HCT116 (cell line): ENCODE data around the gene DIAPH3. TPM values are rescaled to one million over a fixed set of nuclear protein-coding genes. Genes with fewer than 3 reads are reported as not detected.

Source experiments
- ATAC-seq: fragments of 200-7000 bp; cut with Tn5 transposase; 2 replicates; pipeline ENCODE4 v1.9.1; 2020; ENCODE audit warnings: mild to moderate bottlenecking, moderate library complexity
- BruUV-seq: library from RNA; stranded (reverse); fragments of 400-500 nt; replicated peaks from 2 replicates; lab custom pipeline; 2021; lab: Mats Ljungman, UMichigan
- CTCF ChIA-PET: fragments of 300-600 bp; sonication (Branson Sonifier 250); formaldehyde crosslinking; loops from one replicate; lab custom pipeline; 2021; ENCODE audit warnings: antibody characterized with exemption; lab: Charles Lee
- POLR2A ChIA-PET: fragments of 300-600, 350-600 bp; sonication (Branson Sonifier 250); formaldehyde crosslinking; loops from one replicate; lab custom pipeline; 2021; ENCODE audit warnings: antibody characterized with exemption; lab: Charles Lee
- RAD21 ChIA-PET, 2 experiments: fragments of 300-600 bp; sonication (Branson Sonifier 250); formaldehyde crosslinking; loops; one replicate each; lab custom pipeline; 2023; ENCODE audit warnings: low total read pairs in 2 of 2; ENCODE audit not compliant: uncharacterized antibody in 2 of 2, unreplicated experiment in 2 of 2, low non-redundant PET in 1 of 2; lab: Charles Lee
- DNase-seq: peaks from one replicate; pipeline ENCODE4 v3.0.0-alpha.2; 2010; ENCODE audit warnings: low read depth, low spot score
- H2AFZ ChIP-seq: fragments of 200-600 bp; shearing (Covaris generic), sonication (generic); 2 replicates; pipeline ENCODE4 v1.6.1; 2017; ENCODE audit warnings: low read depth, mixed run types, mixed read lengths, antibody characterized with exemption, low read length; ENCODE audit not compliant: poor library complexity, severe bottlenecking
- H3K27ac ChIP-seq: 2 replicates; pipeline ENCODE4 v1.5.1; 2012; ENCODE audit warnings: low read depth, low read length
- H3K27me3 ChIP-seq: fragments of 200-600 bp; sonication (generic); 2 replicates; pipeline ENCODE4 v1.6.1; 2016; ENCODE audit warnings: mixed run types, low read length, mixed read lengths; ENCODE audit not compliant: insufficient read depth
- H3K36me3 ChIP-seq, 2 experiments: fragments of 200-500 bp in 1 of 2; fragments of 200-600 bp in 1 of 2; sonication (Bioruptor generic) in 1 of 2; sonication (generic) in 1 of 2; 2 replicates each; pipeline versions ENCODE4 v1.5.1 to v1.6.1; 2014 to 2016; ENCODE audit warnings: low read length in 2 of 2, inconsistent platforms in 1 of 2, mixed read lengths in 1 of 2, mixed run types in 1 of 2; ENCODE audit not compliant: insufficient read depth in 2 of 2, control insufficient read depth in 1 of 2
- H3K4me1 ChIP-seq, 2 experiments: fragments of 200-600 bp in 1 of 2; sonication (generic) in 1 of 2; 2 replicates each; pipeline versions ENCODE4 v1.5.1 to v1.6.1; 2012 to 2017; ENCODE audit warnings: low read length in 2 of 2, inconsistent platforms in 1 of 2, mild to moderate bottlenecking in 1 of 2, mixed read lengths in 1 of 2, mixed run types in 1 of 2, moderate library complexity in 1 of 2; ENCODE audit not compliant: insufficient read depth in 2 of 2, control insufficient read depth in 1 of 2
- H3K4me2 ChIP-seq: fragments of 200-600 bp; sonication (generic); 2 replicates; pipeline ENCODE4 v1.6.1; 2017; ENCODE audit warnings: mixed run types, low read length, mixed read lengths
- H3K4me3 ChIP-seq, 2 experiments: fragments of 200-600 bp in 1 of 2; sonication (generic) in 1 of 2; replicated peaks in 1 of 2; 2 replicates each; pipeline ENCODE4 v1.5.1; 2011 to 2016; ENCODE audit warnings: low read length in 2 of 2, control low read depth in 1 of 2, low read depth in 1 of 2, mild to moderate bottlenecking in 1 of 2, mixed read lengths in 1 of 2, mixed run types in 1 of 2
- H3K79me2 ChIP-seq: fragments of 200-600 bp; sonication (generic); 2 replicates; pipeline ENCODE4 v1.6.1; 2017; ENCODE audit warnings: mild to moderate bottlenecking, mixed run types, low read length, moderate library complexity, mixed read lengths; ENCODE audit not compliant: insufficient read depth
- H3K9ac ChIP-seq: fragments of 200-600 bp; sonication (generic); 2 replicates; pipeline ENCODE4 v1.6.1; 2016; ENCODE audit warnings: low read length, mixed read lengths
- H3K9me2 ChIP-seq: fragments of 200-600 bp; sonication (generic), shearing (Covaris generic); 2 replicates; pipeline ENCODE4 v1.6.1; 2017; ENCODE audit warnings: mixed run types, mild to moderate bottlenecking, moderate library complexity; ENCODE audit not compliant: insufficient read depth
- H3K9me3 ChIP-seq, 2 experiments: fragments of 200-500 bp in 1 of 2; fragments of 200-600 bp in 1 of 2; sonication (Bioruptor generic) in 1 of 2; sonication (generic) in 1 of 2; 2 replicates each; pipeline ENCODE4 v1.6.1; 2014 to 2017; ENCODE audit warnings: low read length in 2 of 2, mixed read lengths in 2 of 2, inconsistent platforms in 1 of 2, low read depth in 1 of 2, mild to moderate bottlenecking in 1 of 2, mixed run types in 1 of 2, moderate library complexity in 1 of 2; ENCODE audit not compliant: control insufficient read depth in 1 of 2, insufficient read depth in 1 of 2
- H4K20me1 ChIP-seq: fragments of 200-600 bp; sonication (generic), shearing (Covaris generic); 2 replicates; pipeline ENCODE4 v1.6.1; 2017; ENCODE audit warnings: mixed run types, mild to moderate bottlenecking, moderate library complexity; ENCODE audit not compliant: insufficient read depth
- CEBPB ChIP-seq: IDR thresholded peaks from 2 replicates; pipeline ENCODE4 v1.6.1; 2012; ENCODE audit warnings: low read depth
- EGR1 ChIP-seq: IDR thresholded peaks from 2 replicates; pipeline ENCODE4 v1.6.1; 2012; ENCODE audit warnings: low read depth
- ELF1 ChIP-seq: IDR thresholded peaks from 2 replicates; pipeline ENCODE4 v1.6.1; 2012; ENCODE audit warnings: low read depth, borderline replicate concordance
- EZH2 ChIP-seq: fragments of 200-600 bp; sonication (generic); IDR thresholded peaks from 2 replicates; pipeline ENCODE4 v1.6.1; 2017; ENCODE audit warnings: antibody characterized with exemption, mixed run types
- SP1 ChIP-seq: IDR thresholded peaks from 2 replicates; pipeline ENCODE4 v1.6.1; 2012; ENCODE audit warnings: low read depth
- SRF ChIP-seq: IDR thresholded peaks from 2 replicates; pipeline ENCODE4 v1.6.1; 2012; ENCODE audit warnings: low read depth
- TCF7L2 ChIP-seq: IDR thresholded peaks from 2 replicates; pipeline ENCODE4 v1.7.0; 2011; ENCODE audit warnings: borderline replicate concordance, inconsistent platforms; ENCODE audit not compliant: insufficient read depth, insufficient read length; ENCODE audit errors: extremely low read depth
- ZFX ChIP-seq: fragments of 450-650 bp; IDR thresholded peaks from 2 replicates; pipeline ENCODE4 v1.6.1; 2017
- intact Hi-C: fragments of 100-400 bp; cut with micrococcal nuclease; formaldehyde crosslinking; loops from 2 replicates; pipeline ENCODE4 v1.10.0; 2022
- total RNA-seq: library from RNA; stranded (reverse); gene quantifications from one replicate; pipeline ENCODE4 v1.2.1, GENCODE V29; 2021; ENCODE audit not compliant: unreplicated experiment
- TF ChIP-seq, protein P1 (sequence below): IDR thresholded peaks from 2 replicates; pipeline ENCODE4 v1.6.1; 2011; ENCODE audit warnings: mild to moderate bottlenecking, low read length, moderate library complexity; ENCODE audit not compliant: insufficient replicate concordance; ENCODE audit errors: extremely low read depth
- TF ChIP-seq, protein P2 (sequence below): IDR thresholded peaks from 2 replicates; pipeline ENCODE4 v1.6.1; 2012

Gene DIAPH3
- total RNA-seq, 1 experiment from 2014 or later, result 22.8 TPM

DNA sequence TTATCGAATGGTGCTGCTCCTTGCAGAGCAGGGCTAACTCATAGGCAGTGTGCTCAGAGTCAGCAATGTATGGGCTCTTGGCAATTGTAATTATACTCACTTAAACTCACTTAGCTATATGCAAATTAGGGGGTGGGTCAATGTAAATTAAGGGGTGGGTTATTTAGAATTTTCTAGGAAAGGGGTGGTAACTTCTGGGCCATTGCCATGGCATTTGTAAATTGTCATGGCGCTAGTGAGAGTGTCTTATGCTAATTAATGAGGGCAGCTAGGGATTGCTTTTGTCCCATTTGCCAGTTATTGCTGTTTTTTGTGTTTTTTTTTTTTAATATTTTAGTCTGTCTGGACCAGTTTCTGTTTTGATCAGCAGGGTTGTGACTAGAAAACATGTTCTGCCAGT is 68.4 kb downstream of the DIAPH3 start:
- no peak for DNase-seq
- no peaks in the 10 kb centered on the region for H4K20me1 ChIP-seq
- H3K4me1 ChIP-seq, result peaks cover 3 to 5% of the 10 kb centered on the region in 2 experiments; a peak in 2 of 4 replicates
- no peaks in the 10 kb centered on the region for H3K36me3 ChIP-seq
- H3K9me2 ChIP-seq, result no peaks in the 10 kb centered on the region
- H3K27ac ChIP-seq, result no peak overlapping the region
- ChIA-PET CTCF (no interaction called here), POLR2A (no interaction called here), RAD21 (no interaction called here)
- BruUV-seq, result no TSS peak
- no peak for ATAC-seq
- no peak overlapping the region for H2AFZ ChIP-seq
- intact Hi-C loops, result no loop called here
- H3K79me2 ChIP-seq, result peaks cover 15% of the 10 kb centered on the region; the same call in 1 of the 2 replicates
- no peak overlapping the region for H3K4me2 ChIP-seq
- H3K9ac ChIP-seq, result no peak overlapping the region
- no peaks in the 10 kb centered on the region for H3K27me3 ChIP-seq
- no peak overlapping the region for H3K4me3 ChIP-seq
- TF ChIP-seq SRF (no peak), EZH2 (no peak), SP1 (no peak), ZFX (no peak), ELF1 (no peak), CEBPB (no peak), TCF7L2 (no peak), EGR1 (no peak)
- TF ChIP-seq, protein P1, sequence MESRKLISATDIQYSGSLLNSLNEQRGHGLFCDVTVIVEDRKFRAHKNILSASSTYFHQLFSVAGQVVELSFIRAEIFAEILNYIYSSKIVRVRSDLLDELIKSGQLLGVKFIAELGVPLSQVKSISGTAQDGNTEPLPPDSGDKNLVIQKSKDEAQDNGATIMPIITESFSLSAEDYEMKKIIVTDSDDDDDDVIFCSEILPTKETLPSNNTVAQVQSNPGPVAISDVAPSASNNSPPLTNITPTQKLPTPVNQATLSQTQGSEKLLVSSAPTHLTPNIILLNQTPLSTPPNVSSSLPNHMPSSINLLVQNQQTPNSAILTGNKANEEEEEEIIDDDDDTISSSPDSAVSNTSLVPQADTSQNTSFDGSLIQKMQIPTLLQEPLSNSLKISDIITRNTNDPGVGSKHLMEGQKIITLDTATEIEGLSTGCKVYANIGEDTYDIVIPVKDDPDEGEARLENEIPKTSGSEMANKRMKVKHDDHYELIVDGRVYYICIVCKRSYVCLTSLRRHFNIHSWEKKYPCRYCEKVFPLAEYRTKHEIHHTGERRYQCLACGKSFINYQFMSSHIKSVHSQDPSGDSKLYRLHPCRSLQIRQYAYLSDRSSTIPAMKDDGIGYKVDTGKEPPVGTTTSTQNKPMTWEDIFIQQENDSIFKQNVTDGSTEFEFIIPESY, result no peak
- TF ChIP-seq, protein P2, sequence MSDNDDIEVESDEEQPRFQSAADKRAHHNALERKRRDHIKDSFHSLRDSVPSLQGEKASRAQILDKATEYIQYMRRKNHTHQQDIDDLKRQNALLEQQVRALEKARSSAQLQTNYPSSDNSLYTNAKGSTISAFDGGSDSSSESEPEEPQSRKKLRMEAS, result no peak
- no peaks in the 10 kb centered on the region for H3K9me3 ChIP-seq
